ENCODE data around the gene DGUOK.
A peak's percentile ranks its signal among the peaks of the same experiment; 100 is the strongest.
"Not testable (repeated sequence)": the region's sequence is repeated elsewhere in the genome, so short reads cannot be mapped to it uniquely, and the experiment has no call there.

DGUOK gene

GRCh38 chr2:73920577-73921545 lies 5.8 kb upstream of the DGUOK start:
- DNase-seq (ENCODE audit: low read depth), result peak; percentile 39

GRCh38 chr2:73921581-73921980 lies 5.1 kb upstream of the DGUOK start:
- no peak for DNase-seq (ENCODE audit: low read depth)

DNA sequence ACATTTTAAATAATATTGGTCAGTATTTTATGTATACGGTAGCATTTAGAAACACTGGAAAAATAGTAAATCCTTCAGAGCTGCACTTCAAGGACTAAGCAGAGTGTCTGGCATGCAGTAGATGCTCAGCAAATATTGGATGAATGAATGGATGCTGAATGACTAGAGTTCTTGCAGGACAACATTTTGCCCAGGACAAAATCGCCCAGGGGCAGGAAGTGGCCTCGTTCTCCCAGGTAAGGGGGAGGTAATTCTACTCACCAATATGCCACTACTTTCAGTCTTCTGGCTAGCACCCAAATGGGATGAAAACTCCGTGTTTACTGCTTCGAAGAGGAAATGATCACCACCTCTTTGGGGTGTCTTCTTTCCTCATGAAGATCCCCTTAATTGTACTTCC lies 4.0 kb upstream of the DGUOK start:
- DNase-seq (ENCODE audit: low read depth), result no peak

- DNase-seq (ENCODE audit: low read depth), result no peak
These were observed 1.5 kb upstream of the DGUOK start for GRCh38 chr2:73925033-73925704.

DNA sequence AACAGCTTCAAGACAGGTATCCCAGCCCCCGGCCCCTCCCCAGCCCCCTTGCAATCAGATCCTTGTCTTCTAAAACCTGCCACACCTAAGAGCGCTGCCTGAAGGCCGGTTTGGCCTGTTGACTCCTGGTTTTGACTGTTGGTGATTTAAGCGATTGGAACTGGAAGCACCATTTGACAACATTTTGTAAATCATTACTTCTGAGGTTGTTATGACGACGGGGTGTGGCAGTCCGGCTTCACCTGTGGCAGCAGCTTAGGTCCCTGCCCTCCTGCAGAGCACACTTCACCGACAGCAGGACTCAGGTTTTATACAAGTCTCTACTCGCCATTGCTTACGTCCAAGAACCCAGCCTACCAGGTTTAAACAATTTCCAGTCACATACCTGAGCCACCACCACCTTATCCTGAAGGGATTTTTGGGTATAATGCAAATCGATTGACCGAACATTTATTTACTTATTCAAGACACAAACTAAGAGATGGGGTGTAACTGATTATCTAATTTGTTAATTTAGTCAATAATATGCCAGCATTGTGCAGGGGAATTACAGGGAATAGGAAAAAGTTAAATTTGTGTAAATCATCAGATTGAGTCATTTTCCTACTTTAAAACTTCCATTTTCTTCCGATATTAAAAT lies 707 bp upstream of the DGUOK start:
- DNase-seq (ENCODE audit: low read depth), result no peak

- no peak for DNase-seq (ENCODE audit: low read depth)
These were observed 664 bp downstream of the DGUOK start for GRCh38 chr2:73927344-73927743.

DNA sequence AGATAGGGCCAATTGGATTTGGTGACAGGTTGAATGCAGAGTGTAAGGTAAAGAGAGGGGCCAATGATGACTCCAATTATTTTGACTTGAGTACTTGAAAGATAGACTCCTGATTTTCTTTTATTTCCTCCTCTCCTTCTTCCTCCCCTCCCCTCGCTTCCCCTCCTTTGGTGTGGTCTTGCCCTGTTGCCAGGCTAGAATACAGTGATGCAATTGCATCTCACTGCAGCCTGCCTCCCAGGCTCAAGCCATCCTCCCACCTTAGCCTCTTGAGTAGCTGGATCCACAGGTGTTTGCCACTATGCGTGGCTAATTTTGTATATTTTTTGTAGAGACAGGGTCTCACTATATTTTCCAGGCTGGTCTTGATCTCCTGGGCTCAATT lies 2.3 kb downstream of the DGUOK start:
- no peak for DNase-seq (ENCODE audit: low read depth)

DNA sequence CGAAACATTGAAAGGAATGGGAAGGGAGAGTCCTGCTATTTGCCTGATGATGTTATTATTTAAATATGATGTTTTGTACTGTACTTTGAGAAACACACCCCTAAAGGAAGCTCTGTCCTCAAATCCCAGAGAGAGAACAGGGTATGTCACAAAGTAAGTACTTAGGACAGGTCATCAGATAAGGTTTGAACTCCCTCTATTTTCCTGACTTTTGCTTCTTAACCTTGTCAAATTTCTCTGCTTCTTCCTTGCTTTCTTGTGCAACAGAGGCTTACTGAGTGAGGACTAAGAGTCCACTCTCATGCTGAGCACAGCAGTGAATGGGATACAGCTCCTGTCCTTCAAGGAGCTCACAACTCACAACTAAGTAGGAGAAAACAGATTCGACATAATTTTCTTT lies 3.7 kb downstream of the DGUOK start:
- DNase-seq (ENCODE audit: low read depth), result no peak

GRCh38 chr2:73931531-73932500 lies 5.1 kb downstream of the DGUOK start:
- DNase-seq (ENCODE audit: low read depth), result no peak

DNA sequence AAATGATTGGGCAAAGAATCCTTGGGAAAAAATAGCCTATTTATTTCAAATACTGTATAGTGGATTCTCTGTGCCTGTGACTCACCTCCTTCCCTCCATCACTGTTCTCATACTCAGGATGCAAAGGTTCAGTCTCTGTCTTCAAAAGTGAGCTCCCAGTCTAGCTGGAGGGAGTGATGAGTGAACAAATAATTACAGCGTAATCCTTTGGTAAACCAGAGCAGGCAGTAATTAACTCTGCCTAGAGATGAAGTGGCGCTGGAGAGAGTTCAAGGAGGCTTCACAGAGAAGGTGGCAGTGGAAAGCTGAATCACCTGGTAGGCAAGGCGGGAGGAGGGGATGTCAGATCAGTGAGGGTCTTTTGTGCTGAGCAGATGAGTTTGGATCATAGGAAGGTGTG lies 6.5 kb downstream of the DGUOK start:
- no peak for DNase-seq (ENCODE audit: low read depth)

- DNase-seq (ENCODE audit: low read depth), result no peak
These were observed 9.0 kb downstream of the DGUOK start for GRCh38 chr2:73935641-73936040.

DNA sequence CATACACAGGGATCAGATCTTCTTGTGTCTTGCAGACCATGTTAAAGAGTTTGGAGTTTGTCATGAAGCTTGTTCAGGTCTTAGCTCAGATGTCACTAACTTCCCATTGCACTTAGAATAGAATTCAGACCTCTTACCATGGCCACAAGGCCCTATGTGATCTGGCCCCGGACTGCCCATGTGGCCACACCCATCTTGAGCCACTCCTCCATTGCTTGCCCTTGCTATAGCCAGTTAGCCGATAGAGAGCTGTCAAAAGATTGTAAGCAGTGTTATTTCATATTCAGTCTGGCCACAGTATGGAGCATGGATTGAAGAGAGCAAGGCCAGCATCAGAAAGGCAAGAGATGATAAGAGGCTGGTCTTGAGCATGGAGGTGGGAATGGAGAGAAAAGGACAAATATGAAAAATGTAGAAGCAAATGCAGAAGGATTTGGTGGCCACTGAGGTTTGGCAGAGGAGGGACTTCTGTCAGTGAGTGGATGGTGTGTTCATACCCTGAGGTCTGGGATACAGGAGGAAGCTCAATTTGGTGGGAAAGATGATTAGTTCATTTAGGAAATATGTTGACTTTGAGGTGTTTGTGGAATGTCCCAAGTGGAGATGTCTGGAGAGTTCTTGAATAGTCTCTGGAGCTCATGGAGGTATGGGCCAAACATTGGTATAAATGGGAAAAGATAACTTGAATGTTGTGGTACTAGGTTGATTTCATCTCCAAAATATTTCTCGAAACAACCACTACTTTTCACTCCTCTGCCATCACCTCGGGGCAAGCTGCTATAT lies 10.6 kb downstream of the DGUOK start:
- no peak for DNase-seq (ENCODE audit: low read depth)

DNA sequence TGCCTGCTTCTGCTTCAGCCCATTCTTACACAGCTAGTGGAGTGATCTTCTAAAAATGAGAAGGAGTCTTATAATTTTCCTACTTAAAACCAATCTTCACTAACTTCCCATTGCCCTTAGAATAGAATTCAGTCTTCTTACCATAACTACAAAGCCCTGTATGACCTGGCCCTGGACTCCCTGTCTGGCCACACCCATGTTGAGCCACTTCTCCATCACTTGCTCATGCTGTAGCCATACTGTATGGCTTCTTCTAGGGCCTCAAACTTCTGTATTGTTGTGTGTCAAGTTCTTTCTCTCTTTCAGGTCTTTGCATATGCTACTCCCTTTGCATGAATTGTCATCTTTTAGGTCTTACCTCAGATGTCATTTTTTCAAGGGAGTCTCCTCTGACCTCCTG lies 11.2 kb downstream of the DGUOK start:
- no peak for DNase-seq (ENCODE audit: low read depth)

DNA sequence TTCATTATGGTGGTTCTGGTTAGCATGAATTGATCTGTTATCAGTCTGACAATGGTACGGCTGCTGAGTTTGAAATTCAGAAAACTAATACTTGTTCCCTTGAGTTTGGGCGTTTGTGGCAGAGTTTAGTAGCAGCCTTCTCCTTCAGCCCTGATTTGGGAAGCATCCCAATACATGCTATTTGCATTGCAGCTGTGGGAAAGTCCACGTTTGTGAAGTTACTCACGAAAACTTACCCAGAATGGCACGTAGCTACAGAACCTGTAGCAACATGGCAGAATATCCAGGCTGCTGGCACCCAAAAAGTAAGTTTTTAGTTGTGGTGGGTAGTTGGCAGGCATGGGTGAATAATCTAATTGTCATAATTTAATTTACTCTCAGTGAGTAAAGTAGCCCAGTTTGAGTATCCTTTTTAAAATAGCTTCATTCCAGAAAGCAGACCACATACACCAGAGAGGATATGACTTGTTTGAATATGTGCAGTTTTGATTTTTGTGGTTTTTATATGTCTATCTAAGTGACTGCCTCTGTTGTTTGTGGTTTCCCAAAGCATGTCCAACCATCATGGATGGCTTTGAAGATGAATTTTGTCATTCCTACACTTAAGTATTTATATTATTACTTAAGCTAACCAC lies 12.2 kb downstream of the DGUOK start:
- DNase-seq (ENCODE audit: low read depth), result no peak

DNA sequence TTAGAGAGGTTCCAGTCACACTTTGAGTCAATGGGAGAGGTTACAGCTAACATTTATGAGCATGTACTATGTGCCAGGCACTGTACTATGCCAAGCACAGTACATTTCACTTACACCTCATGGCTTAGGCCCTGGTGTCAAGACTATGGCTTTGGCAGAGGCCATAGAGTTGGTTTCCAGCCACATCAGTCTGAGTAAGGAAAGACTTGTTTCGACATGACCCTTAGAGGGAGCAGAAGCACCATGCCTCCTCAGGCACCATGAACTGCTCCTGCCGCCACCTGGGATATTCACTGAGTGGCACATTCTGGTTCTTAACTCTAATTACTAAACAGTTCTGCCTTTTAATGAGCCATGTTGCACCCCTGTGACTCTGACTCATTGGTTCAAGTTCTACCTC lies 12.7 kb downstream of the DGUOK start:
- DNase-seq (ENCODE audit: low read depth), result no peak

GRCh38 chr2:73940066-73940465 lies 13.4 kb downstream of the DGUOK start:
- DNase-seq (ENCODE audit: low read depth), result not testable (repeated sequence)

GRCh38 chr2:73942664-73943063 lies 16.0 kb downstream of the DGUOK start:
- no peak for DNase-seq (ENCODE audit: low read depth)

DNA sequence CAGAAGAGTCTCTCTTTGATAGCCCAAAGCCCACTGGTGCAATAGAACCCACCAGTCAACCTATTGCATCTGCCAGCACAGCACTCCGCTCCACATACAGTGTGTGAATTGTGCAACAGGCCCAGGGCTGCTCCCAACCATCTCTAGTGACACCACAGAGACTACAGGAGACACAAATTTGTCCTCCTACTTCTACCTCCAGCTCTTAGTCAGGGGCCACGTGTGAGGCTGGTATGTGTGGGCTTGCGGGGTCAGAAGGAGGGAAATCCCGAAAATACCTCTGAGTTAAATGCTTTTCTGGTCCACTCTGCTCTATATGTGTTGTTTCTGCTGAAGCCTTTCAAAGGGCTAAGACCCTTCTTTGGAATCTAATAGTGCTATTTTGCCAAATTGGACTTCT lies 18.0 kb downstream of the DGUOK start:
- DNase-seq (ENCODE audit: low read depth), result no peak

- DNase-seq (ENCODE audit: low read depth), result no peak
These were observed 19.5 kb downstream of the DGUOK start for GRCh38 chr2:73946215-73946614.

DNA sequence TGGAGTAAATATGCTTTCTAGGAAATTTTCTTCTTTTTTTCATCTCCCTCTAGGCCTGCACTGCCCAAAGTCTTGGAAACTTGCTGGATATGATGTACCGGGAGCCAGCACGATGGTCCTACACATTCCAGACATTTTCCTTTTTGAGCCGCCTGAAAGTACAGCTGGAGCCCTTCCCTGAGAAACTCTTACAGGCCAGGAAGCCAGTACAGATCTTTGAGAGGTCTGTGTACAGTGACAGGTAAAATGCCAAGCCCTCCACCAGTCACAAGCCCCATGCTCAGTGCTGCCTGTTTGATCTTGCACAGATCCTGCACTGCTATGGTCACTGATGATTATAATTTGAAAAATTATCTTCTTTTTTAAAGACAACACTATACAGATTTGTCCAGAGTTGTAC lies 20.0 kb downstream of the DGUOK start:
- no peak for DNase-seq (ENCODE audit: low read depth)

Measured in activated T-cell treated with anti-CD3 and anti-CD28 coated beads for 48 hours (primary cell).